ENCODE data around the gene SLC44A2. TPM values are rescaled to one million over a fixed set of nuclear protein-coding genes. Genes with fewer than 3 reads are reported as not detected.

The SLC44A2 gene
- total and polyA plus RNA-seq, 2 of the 8 experiments (the other 6 are each of a cell fraction or from before 2014, with no cell fraction given): 105 to 120 TPM

- Histone ChIP-seq H2AFZ (ENCODE audit: low read length) (no peak overlapping the region), H2AK5ac (ENCODE audit: low read depth, low read length) (no peak overlapping the region), H4K91ac (replicated peaks; ENCODE audit: insufficient read length, low read length) (no peak overlapping the region), H3K9ac (replicated peaks in 1 of 4; ENCODE audit: extremely low read depth in 1 of 4, low read depth in 3 of 4, low read length in 3 of 4) (no peak overlapping the region), H3K79me2 (ENCODE audit: control insufficient read depth in 1 of 2, insufficient read depth in 2 of 2, low read length in 2 of 2) (no peaks in the 10 kb centered on the region), H3K9me3 (ENCODE audit: insufficient read depth in 2 of 2, low read depth in 1 of 2, low read length in 1 of 2) (no peaks in the 10 kb centered on the region), H3K18ac (ENCODE audit: extremely low read depth, low read length) (no peak overlapping the region), H3K4me3 (ENCODE audit: extremely low read depth in 1 of 4, insufficient read depth in 2 of 4, low read depth in 3 of 4, low read length in 4 of 4) (no peak overlapping the region), H4K8ac (ENCODE audit: extremely low read depth, insufficient read depth, low read length) (no peak overlapping the region), H3K14ac (ENCODE audit: insufficient read length) (no peak overlapping the region), H3K4me1 (replicated peaks in 1 of 4; ENCODE audit: control insufficient read depth in 3 of 4, insufficient read depth in 4 of 4, low read length in 3 of 4) (no peaks in the 10 kb centered on the region), H3K36me3 (ENCODE audit: control insufficient read depth in 2 of 4, insufficient read depth in 4 of 4, low read length in 3 of 4) (no peaks in the 10 kb centered on the region), H4K5ac (ENCODE audit: insufficient read length, low read depth, low read length) (no peak overlapping the region), H2BK5ac (ENCODE audit: low read depth, low read length) (no peak overlapping the region), H3K4ac (replicated peaks; ENCODE audit: insufficient read length, low read depth, low read length) (no peak overlapping the region), H3K56ac (replicated peaks; ENCODE audit: insufficient read length, low read depth, low read length) (no peak overlapping the region), H2BK12ac (ENCODE audit: low read depth, low read length) (no peak overlapping the region), H2BK120ac (replicated peaks; ENCODE audit: low read depth, low read length) (no peak overlapping the region), H3K27ac (ENCODE audit: low read depth, low read length) (no peak overlapping the region), H3K23me2 (ENCODE audit: low read depth, low read length) (no peaks in the 10 kb centered on the region; the same call in 1 of the 2 replicates), H3K23ac (ENCODE audit: insufficient read length) (no peak overlapping the region), H2BK15ac (ENCODE audit: low read length) (no peak overlapping the region), H3K27me3 (replicated peaks in 1 of 4; ENCODE audit: control insufficient read depth in 3 of 4, extremely low read depth in 1 of 4, insufficient read depth in 3 of 4, low read length in 3 of 4) (no peaks in the 10 kb centered on the region), H3K79me1 (ENCODE audit: low read depth, low read length) (no peaks in the 10 kb centered on the region), H4K20me1 (replicated peaks in 1 of 2; ENCODE audit: control insufficient read depth in 1 of 2, insufficient read depth in 2 of 2, low read length in 2 of 2) (no peaks in the 10 kb centered on the region), H2BK20ac (ENCODE audit: low read length) (0 out of 2 replicates have a peak overlapping the region, but pooled peaks have one; percentile 72), H3K4me2 (ENCODE audit: insufficient read depth in 1 of 2, low read depth in 2 of 2, low read length in 2 of 2) (no peak overlapping the region)
- ChIA-PET CTCF (ENCODE audit: partially characterized antibody) (interaction anchor here (1.3 to 3.4 kb wide), 4 partner anchors 13 to 87 kb away, joined by 3 to 13 read pairs (median 11); no protein-coding TSS in a partner anchor), POLR2A (ENCODE audit: partially characterized antibody) (interaction anchor here (1.4 to 3.3 kb wide), 4 partner anchors 9 to 69 kb away, joined by 3 to 19 read pairs (median 5); no protein-coding TSS in a partner anchor)
- no peak for FAIRE-seq
- WGBS, 2 experiments (ENCODE audit: extremely low coverage in 1 of 2, insufficient coverage in 1 of 2, insufficient read length in 1 of 2, insufficient replicate concordance in 2 of 2, low coverage in 1 of 2, low lambda C conversion rate in 2 of 2, missing lambda C conversion rate in 1 of 2): 84% methylated on average over 9 of the region's 9 CpGs; no CpG with 5 or more reads in 1 of the 2 experiments
- TF ChIP-seq SIX5 (IDR thresholded peaks at IDR 0.05; ENCODE audit: low read depth, low read length) (no peak), ATF2 (IDR thresholded peaks at IDR 0.05; ENCODE audit: low read length) (no peak), RNF2 (IDR thresholded peaks at IDR 0.05; ENCODE audit: borderline replicate concordance, low read depth, low read length, missing control alignments, poor library complexity, severe bottlenecking) (no peak), POLR2A (IDR thresholded peaks at IDR 0.05; ENCODE audit: control extremely low read depth in 1 of 2, low read depth in 2 of 2, low read length in 2 of 2) (no peak), PHF8 (conservative IDR thresholded peaks at IDR 0.05; ENCODE audit: low read depth, low read length) (no peak)
- no peak for DNase-seq (ENCODE audit: low read depth in 1 of 2, low spot score in 2 of 2)
These were observed 31.3 kb upstream of the SLC44A2 start for GRCh38 chr19:10593820-10594637.

All from H1 (cell line).